ENCODE results near the gene TPH2.

Gene TPH2

GRCh38 chr12:71945883-71946282, 7.2 kb downstream of the TPH2 start:
- in situ Hi-C loops (cut with MboI; ENCODE audit: low pct_unique_long_range_greater_than_20kb, low sequenced_read_pairs, unreplicated experiment), result loop anchor here (10.0 kb wide), 1 partner anchor 171 kb away; no protein-coding TSS in a partner anchor
- TF ChIP-seq, protein P1, sequence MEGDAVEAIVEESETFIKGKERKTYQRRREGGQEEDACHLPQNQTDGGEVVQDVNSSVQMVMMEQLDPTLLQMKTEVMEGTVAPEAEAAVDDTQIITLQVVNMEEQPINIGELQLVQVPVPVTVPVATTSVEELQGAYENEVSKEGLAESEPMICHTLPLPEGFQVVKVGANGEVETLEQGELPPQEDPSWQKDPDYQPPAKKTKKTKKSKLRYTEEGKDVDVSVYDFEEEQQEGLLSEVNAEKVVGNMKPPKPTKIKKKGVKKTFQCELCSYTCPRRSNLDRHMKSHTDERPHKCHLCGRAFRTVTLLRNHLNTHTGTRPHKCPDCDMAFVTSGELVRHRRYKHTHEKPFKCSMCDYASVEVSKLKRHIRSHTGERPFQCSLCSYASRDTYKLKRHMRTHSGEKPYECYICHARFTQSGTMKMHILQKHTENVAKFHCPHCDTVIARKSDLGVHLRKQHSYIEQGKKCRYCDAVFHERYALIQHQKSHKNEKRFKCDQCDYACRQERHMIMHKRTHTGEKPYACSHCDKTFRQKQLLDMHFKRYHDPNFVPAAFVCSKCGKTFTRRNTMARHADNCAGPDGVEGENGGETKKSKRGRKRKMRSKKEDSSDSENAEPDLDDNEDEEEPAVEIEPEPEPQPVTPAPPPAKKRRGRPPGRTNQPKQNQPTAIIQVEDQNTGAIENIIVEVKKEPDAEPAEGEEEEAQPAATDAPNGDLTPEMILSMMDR (IDR thresholded peaks at IDR 0.05; ENCODE audit: extremely low read depth, insufficient read depth, missing control alignments), result no peak
- DNase-seq (ENCODE audit: low spot score), result no peak

GRCh38 chr12:71947645-71948105, 9.0 kb downstream of the TPH2 start:
- no peak for DNase-seq (ENCODE audit: low spot score)
- in situ Hi-C loops (cut with MboI; ENCODE audit: low pct_unique_long_range_greater_than_20kb, low sequenced_read_pairs, unreplicated experiment), result loop anchor here (10.0 kb wide), 1 partner anchor 173 kb away; no protein-coding TSS in a partner anchor

DNA sequence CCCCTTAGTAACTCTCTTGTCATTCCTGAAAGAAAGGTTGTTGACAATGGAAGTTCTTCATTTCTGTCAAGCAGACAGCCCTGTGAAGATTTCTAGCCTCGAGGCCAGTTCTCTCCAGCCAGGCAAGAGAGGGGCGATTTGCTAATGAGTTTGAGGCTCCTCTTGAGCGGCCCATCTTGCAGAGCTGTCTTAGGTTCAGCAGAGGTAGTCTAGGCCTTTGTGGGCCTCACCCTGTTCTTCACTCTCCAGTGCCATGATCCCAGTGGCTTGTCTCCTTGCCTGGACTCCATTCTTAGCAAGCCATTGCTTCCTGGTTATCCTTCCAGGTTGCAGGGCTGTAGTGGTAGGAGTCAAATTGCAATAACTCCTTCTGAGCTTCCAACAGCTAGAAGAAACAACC, 9.7 kb downstream of the TPH2 start:
- in situ Hi-C loops (cut with MboI; ENCODE audit: low pct_unique_long_range_greater_than_20kb, low sequenced_read_pairs, unreplicated experiment), result loop anchor here (10.0 kb wide), 1 partner anchor 174 kb away; no protein-coding TSS in a partner anchor
- no peak for DNase-seq (ENCODE audit: low spot score)

More at GRCh38 chr12:71947645-71948105, 9.0 kb downstream of the TPH2 start:
- TF ChIP-seq, protein P1 (IDR thresholded peaks at IDR 0.05; ENCODE audit: extremely low read depth, insufficient read depth, missing control alignments), result no peak

DNA sequence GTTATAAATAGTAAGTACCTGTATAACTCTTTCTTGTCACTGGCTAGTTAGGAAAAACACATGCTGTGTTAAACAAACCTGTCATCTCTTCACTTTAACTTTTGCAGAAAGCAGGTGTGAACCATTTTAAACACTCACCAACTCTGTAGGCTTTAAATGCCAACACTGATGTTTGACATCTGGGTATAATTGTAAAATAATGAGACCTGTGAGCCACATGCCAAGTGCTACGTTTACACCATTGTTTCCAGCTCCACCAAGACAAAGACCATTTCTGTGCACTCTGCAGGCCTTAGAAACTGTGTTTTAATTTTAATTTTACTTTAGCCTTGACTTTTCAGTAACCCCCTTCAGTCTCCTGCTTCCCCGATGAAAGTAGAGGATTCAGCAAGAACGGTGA, 11.0 kb downstream of the TPH2 start:
- in situ Hi-C loops (cut with MboI; ENCODE audit: low pct_unique_long_range_greater_than_20kb, low sequenced_read_pairs, unreplicated experiment), result loop anchor here (10.0 kb wide), 1 partner anchor 175 kb away; no protein-coding TSS in a partner anchor

More for the DNA sequence above, 9.7 kb downstream of the TPH2 start:
- TF ChIP-seq, protein P1 (IDR thresholded peaks at IDR 0.05; ENCODE audit: extremely low read depth, insufficient read depth, missing control alignments), result no peak

DNA sequence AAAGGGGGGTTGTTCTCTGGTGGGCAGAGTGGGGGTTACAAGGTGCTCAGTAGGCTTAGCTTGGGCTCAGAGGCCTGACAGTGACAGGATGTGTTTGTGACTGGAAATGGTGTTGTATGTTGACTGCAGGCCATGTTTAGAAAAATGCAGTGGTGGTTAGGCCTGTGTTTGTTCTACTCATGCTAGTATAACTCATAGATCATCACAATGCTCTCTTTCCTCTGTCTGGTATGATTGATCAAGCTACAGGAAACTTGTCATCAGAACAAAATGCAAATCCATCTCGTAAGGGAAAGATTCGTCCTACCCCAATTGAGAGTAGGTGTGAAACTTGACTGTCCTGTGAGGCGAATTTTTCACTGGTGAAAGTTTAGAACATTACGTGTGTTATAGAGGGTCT, 11.8 kb downstream of the TPH2 start:
- in situ Hi-C loops (cut with MboI; ENCODE audit: low pct_unique_long_range_greater_than_20kb, low sequenced_read_pairs, unreplicated experiment), result no loop called here
- no peak for DNase-seq (ENCODE audit: low spot score)
- TF ChIP-seq, protein P1 (IDR thresholded peaks at IDR 0.05; ENCODE audit: extremely low read depth, insufficient read depth, missing control alignments), result no peak

More for the DNA sequence above, 11.0 kb downstream of the TPH2 start:
- DNase-seq (ENCODE audit: low spot score), result no peak
- TF ChIP-seq, protein P1 (IDR thresholded peaks at IDR 0.05; ENCODE audit: extremely low read depth, insufficient read depth, missing control alignments), result no peak

DNA sequence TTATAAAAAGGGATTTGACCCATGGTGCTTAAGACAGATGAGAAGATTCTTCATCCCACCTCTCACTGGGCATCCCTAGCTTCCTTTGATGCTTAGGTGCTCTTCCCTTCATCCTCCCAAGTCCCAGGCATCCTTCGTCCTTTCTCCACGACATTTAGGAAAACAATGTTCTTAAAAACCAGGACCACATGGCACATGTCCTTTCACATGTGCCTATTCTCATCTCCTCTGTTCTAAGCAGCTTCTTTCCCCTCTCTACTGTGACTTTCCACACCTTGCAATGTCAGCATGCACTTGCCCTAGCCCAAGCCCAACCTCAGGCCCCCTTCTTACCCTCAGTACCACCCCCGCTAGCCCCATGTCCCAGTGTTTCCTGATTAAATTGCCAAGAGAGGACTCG, 12.2 kb downstream of the TPH2 start:
- in situ Hi-C loops (cut with MboI; ENCODE audit: low pct_unique_long_range_greater_than_20kb, low sequenced_read_pairs, unreplicated experiment), result no loop called here
- DNase-seq (ENCODE audit: low spot score), result no peak
- TF ChIP-seq, protein P1 (IDR thresholded peaks at IDR 0.05; ENCODE audit: extremely low read depth, insufficient read depth, missing control alignments), result no peak

Measured in GM13977 (cell line).